Activated T-cell treated with anti-CD3 and anti-CD28 coated beads for 48 hours (primary cell): ENCODE measurements around the gene RABL6.
A peak's percentile ranks its signal among the peaks of the same experiment; 100 is the strongest.
"Not testable (repeated sequence)": the region's sequence is repeated elsewhere in the genome, so short reads cannot be mapped to it uniquely, and the experiment has no call there.

ENCODE experiments used
- DNase-seq: peaks from one replicate; pipeline ENCODE4 v3.0.0-alpha.2; 2020; ENCODE audit warnings: low read depth

RABL6 gene

GRCh38 chr9:136882109-136882946 lies 74.6 kb downstream of the RABL6 start:
- peak; percentile 87 for DNase-seq

GRCh38 chr9:136882947-136883283 lies 75.2 kb downstream of the RABL6 start:
- DNase-seq, result not testable (repeated sequence)

- not testable (repeated sequence) for DNase-seq
These were observed 75.9 kb downstream of the RABL6 start for GRCh38 chr9:136883670-136884069.

- peak; percentile 99 for DNase-seq
These were observed 78.3 kb downstream of the RABL6 start, which contains the start of gene TRAF2 for GRCh38 chr9:136885950-136886578. TRAF2 (plus strand) TSS chr9:136886516; CDS start chr9:136898741, 12,225 bp downstream.

GRCh38 chr9:136886610-136887597 lies 79.2 kb downstream of the RABL6 start:
- DNase-seq, result no peak

- no peak for DNase-seq
These were observed 80.7 kb downstream of the RABL6 start for GRCh38 chr9:136888454-136888853.

GRCh38 chr9:136889858-136890257 lies 82.1 kb downstream of the RABL6 start:
- no peak for DNase-seq

GRCh38 chr9:136890661-136891060 lies 82.9 kb downstream of the RABL6 start:
- DNase-seq, result no peak
